ENCODE measurements around the gene PGLYRP4.

The PGLYRP4 gene

DNA sequence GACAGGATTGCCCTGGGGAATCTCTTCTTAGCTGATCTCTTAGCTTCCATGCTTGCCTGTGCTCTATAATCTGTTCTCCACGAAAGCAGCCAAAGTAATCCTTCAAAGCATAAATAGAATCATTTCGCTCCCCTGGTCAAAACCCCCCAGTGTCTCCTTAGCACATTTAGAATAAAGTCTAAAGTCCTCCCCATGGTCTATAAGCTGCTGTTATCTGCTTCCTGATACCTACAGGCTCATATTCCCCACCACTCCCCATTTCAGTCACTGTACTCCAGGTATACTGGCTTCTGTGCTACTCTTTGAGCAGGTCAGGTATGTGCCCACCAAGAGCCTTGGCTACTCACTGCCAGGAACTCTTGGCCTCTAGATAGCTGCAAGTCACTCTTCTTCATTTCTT is 23.9 kb upstream of the PGLYRP4 start:
- Histone ChIP-seq H3K27me3 (ENCODE audit: insufficient read depth, low read length, poor library complexity, severe bottlenecking) (no peaks in the 10 kb centered on the region), H3F3A (ENCODE audit: low read depth) (no peaks in the 10 kb centered on the region), H3K36me3 (ENCODE audit: insufficient read depth, low read length) (no peaks in the 10 kb centered on the region), H3K9ac (ENCODE audit: low read depth, low read length, poor library complexity, severe bottlenecking) (no peak overlapping the region), H3K4me1 (ENCODE audit: insufficient read depth, low read length, poor library complexity, severe bottlenecking) (no peaks in the 10 kb centered on the region), H3K79me2 (ENCODE audit: insufficient read depth, low read length) (no peaks in the 10 kb centered on the region), H3K9me2 (replicated peaks; ENCODE audit: low read depth, low read length) (no peaks in the 10 kb centered on the region), H3K4me3 (ENCODE audit: low read length, poor library complexity, severe bottlenecking) (no peak overlapping the region), H2AFZ (ENCODE audit: low read length) (no peak overlapping the region), H4K20me1 (ENCODE audit: insufficient read depth, low read length, poor library complexity, severe bottlenecking) (no peaks in the 10 kb centered on the region), H3K4me2 (ENCODE audit: low read depth, low read length, poor library complexity, severe bottlenecking) (no peak overlapping the region), H3K9me3 (ENCODE audit: insufficient read depth, low read depth, low read length) (no peaks in the 10 kb centered on the region)
- no peak for TF ChIP-seq EZH2phosphoT487 (IDR thresholded peaks at IDR 0.05; ENCODE audit: borderline replicate concordance)
- TF ChIP-seq, protein P1, sequence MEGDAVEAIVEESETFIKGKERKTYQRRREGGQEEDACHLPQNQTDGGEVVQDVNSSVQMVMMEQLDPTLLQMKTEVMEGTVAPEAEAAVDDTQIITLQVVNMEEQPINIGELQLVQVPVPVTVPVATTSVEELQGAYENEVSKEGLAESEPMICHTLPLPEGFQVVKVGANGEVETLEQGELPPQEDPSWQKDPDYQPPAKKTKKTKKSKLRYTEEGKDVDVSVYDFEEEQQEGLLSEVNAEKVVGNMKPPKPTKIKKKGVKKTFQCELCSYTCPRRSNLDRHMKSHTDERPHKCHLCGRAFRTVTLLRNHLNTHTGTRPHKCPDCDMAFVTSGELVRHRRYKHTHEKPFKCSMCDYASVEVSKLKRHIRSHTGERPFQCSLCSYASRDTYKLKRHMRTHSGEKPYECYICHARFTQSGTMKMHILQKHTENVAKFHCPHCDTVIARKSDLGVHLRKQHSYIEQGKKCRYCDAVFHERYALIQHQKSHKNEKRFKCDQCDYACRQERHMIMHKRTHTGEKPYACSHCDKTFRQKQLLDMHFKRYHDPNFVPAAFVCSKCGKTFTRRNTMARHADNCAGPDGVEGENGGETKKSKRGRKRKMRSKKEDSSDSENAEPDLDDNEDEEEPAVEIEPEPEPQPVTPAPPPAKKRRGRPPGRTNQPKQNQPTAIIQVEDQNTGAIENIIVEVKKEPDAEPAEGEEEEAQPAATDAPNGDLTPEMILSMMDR (conservative IDR thresholded peaks at IDR 0.05; ENCODE audit: low read length), result no peak

GRCh38 chr1:153371231-153371630 is 22.6 kb upstream of the PGLYRP4 start:
- H3K9ac ChIP-seq (ENCODE audit: low read depth, low read length, poor library complexity, severe bottlenecking), result no peak overlapping the region
- no peaks in the 10 kb centered on the region for H3K4me1 ChIP-seq (ENCODE audit: insufficient read depth, low read length, poor library complexity, severe bottlenecking)
- H3K36me3 ChIP-seq (ENCODE audit: insufficient read depth, low read length), result no peaks in the 10 kb centered on the region
- TF ChIP-seq, protein P1 (conservative IDR thresholded peaks at IDR 0.05; ENCODE audit: low read length), result no peak
- TF ChIP-seq EZH2phosphoT487 (IDR thresholded peaks at IDR 0.05; ENCODE audit: borderline replicate concordance), result no peak
- no peak overlapping the region for H2AFZ ChIP-seq (ENCODE audit: low read length)
- peaks cover 4% of the 10 kb centered on the region for H3K27me3 ChIP-seq (ENCODE audit: insufficient read depth, low read length, poor library complexity, severe bottlenecking)
- H3K79me2 ChIP-seq (ENCODE audit: insufficient read depth, low read length), result no peaks in the 10 kb centered on the region
- H3K9me2 ChIP-seq (replicated peaks; ENCODE audit: low read depth, low read length), result no peaks in the 10 kb centered on the region
- no peak overlapping the region for H3K4me3 ChIP-seq (ENCODE audit: low read length, poor library complexity, severe bottlenecking)
- H4K20me1 ChIP-seq (ENCODE audit: insufficient read depth, low read length, poor library complexity, severe bottlenecking), result no peaks in the 10 kb centered on the region
- H3K9me3 ChIP-seq (ENCODE audit: insufficient read depth, low read depth, low read length), result no peaks in the 10 kb centered on the region
- H3F3A ChIP-seq (ENCODE audit: low read depth), result no peaks in the 10 kb centered on the region
- no peak overlapping the region for H3K4me2 ChIP-seq (ENCODE audit: low read depth, low read length, poor library complexity, severe bottlenecking)

GRCh38 chr1:153370146-153370545 is 21.5 kb upstream of the PGLYRP4 start:
- Histone ChIP-seq H3K4me3 (ENCODE audit: low read length, poor library complexity, severe bottlenecking) (no peak overlapping the region), H2AFZ (ENCODE audit: low read length) (no peak overlapping the region), H3K9ac (ENCODE audit: low read depth, low read length, poor library complexity, severe bottlenecking) (no peak overlapping the region), H3K4me1 (ENCODE audit: insufficient read depth, low read length, poor library complexity, severe bottlenecking) (no peaks in the 10 kb centered on the region), H3K36me3 (ENCODE audit: insufficient read depth, low read length) (no peaks in the 10 kb centered on the region), H4K20me1 (ENCODE audit: insufficient read depth, low read length, poor library complexity, severe bottlenecking) (no peaks in the 10 kb centered on the region), H3K27me3 (ENCODE audit: insufficient read depth, low read length, poor library complexity, severe bottlenecking) (peaks cover 7% of the 10 kb centered on the region), H3K9me3 (ENCODE audit: insufficient read depth, low read depth, low read length) (no peaks in the 10 kb centered on the region), H3K79me2 (ENCODE audit: insufficient read depth, low read length) (no peaks in the 10 kb centered on the region), H3K9me2 (replicated peaks; ENCODE audit: low read depth, low read length) (no peaks in the 10 kb centered on the region), H3F3A (ENCODE audit: low read depth) (no peaks in the 10 kb centered on the region), H3K4me2 (ENCODE audit: low read depth, low read length, poor library complexity, severe bottlenecking) (no peak overlapping the region)
- TF ChIP-seq EZH2phosphoT487 (IDR thresholded peaks at IDR 0.05; ENCODE audit: borderline replicate concordance), result no peak
- TF ChIP-seq, protein P1 (conservative IDR thresholded peaks at IDR 0.05; ENCODE audit: low read length), result no peak
